Ecto neural progenitor cell (in vitro differentiated cells): Measurements from ENCODE around the gene FRMD4A.

Experiments used
- DNase-seq: peaks from one replicate; pipeline ENCODE4 v3.0.0-alpha.2; 2018; ENCODE audit warnings: low spot score

Gene FRMD4A

GRCh38 chr10:13651969-13652720 is 678.6 kb downstream of the FRMD4A start:
- no peak for DNase-seq

GRCh38 chr10:13650961-13651360 is 679.8 kb downstream of the FRMD4A start:
- DNase-seq, result no peak

GRCh38 chr10:13649844-13650520 is 680.7 kb downstream of the FRMD4A start:
- no peak for DNase-seq

- DNase-seq, result no peak
These were observed 682.3 kb downstream of the FRMD4A start for GRCh38 chr10:13648425-13648824.

GRCh38 chr10:13644866-13645265 is 685.9 kb downstream of the FRMD4A start:
- DNase-seq, result no peak

- DNase-seq, result no peak
These were observed 687.7 kb downstream of the FRMD4A start for GRCh38 chr10:13643016-13643415.

GRCh38 chr10:13642293-13642692 is 688.4 kb downstream of the FRMD4A start:
- DNase-seq, result no peak

- no peak for DNase-seq
These were observed 692.8 kb downstream of the FRMD4A start for GRCh38 chr10:13637894-13638293.

GRCh38 chr10:13637303-13637856 is 693.3 kb downstream of the FRMD4A start:
- no peak for DNase-seq

GRCh38 chr10:13636776-13637175 is 693.9 kb downstream of the FRMD4A start:
- no peak for DNase-seq

GRCh38 chr10:13634207-13634606 is 696.5 kb downstream of the FRMD4A start:
- no peak for DNase-seq

- no peak for DNase-seq
These were observed 697.0 kb downstream of the FRMD4A start for GRCh38 chr10:13633689-13634088.

- DNase-seq, result no peak
These were observed 697.8 kb downstream of the FRMD4A start for GRCh38 chr10:13632884-13633440.

GRCh38 chr10:13632440-13632839 is 698.3 kb downstream of the FRMD4A start:
- no peak for DNase-seq

- no peak for DNase-seq
These were observed 699.1 kb downstream of the FRMD4A start for GRCh38 chr10:13631594-13631993.

- DNase-seq, result no peak
These were observed 700.5 kb downstream of the FRMD4A start for GRCh38 chr10:13630231-13630630.

GRCh38 chr10:13629116-13629515 is 701.6 kb downstream of the FRMD4A start:
- no peak for DNase-seq

GRCh38 chr10:13628661-13629060 is 702.1 kb downstream of the FRMD4A start:
- no peak for DNase-seq

- DNase-seq, result no peak
These were observed 703.0 kb downstream of the FRMD4A start for GRCh38 chr10:13627459-13628310.

GRCh38 chr10:13624630-13625029 is 706.1 kb downstream of the FRMD4A start:
- no peak for DNase-seq

GRCh38 chr10:13621931-13622330 is 708.8 kb downstream of the FRMD4A start:
- DNase-seq, result no peak

GRCh38 chr10:13617116-13617515 is 713.6 kb downstream of the FRMD4A start:
- DNase-seq, result no peak
